Neural cell (in vitro differentiated cells): ENCODE measurements around the gene KRAS. TPM values are rescaled to one million over a fixed set of nuclear protein-coding genes. Genes with fewer than 3 reads are reported as not detected.
A peak's percentile ranks its signal among the peaks of the same experiment; 100 is the strongest.

Source experiments
- H2AFZ ChIP-seq: fragments of 200-600, 300-800 bp; sonication (generic), shearing (Covaris generic); 2 replicates; pipeline ENCODE4 v1.6.0; 2014; ENCODE audit warnings: low read depth, mild to moderate bottlenecking, antibody characterized with exemption, low read length, moderate library complexity
- H3F3A ChIP-seq: fragments of 200-600 bp; shearing (Covaris generic); 2 replicates; pipeline ENCODE4 v1.6.1; 2016; ENCODE audit warnings: mild to moderate bottlenecking, moderate library complexity, mixed read lengths, antibody characterized with exemption, low read length; ENCODE audit not compliant: insufficient read depth, poor library complexity, severe bottlenecking
- H3K27ac ChIP-seq: fragments of 200-600, 300-800 bp; sonication (generic), shearing (Covaris generic); 2 replicates; pipeline ENCODE4 v1.5.1; 2014; ENCODE audit warnings: mild to moderate bottlenecking, low read length, moderate library complexity
- H3K27me3 ChIP-seq: fragments of 300-800, 200-600 bp; sonication (generic), shearing (Covaris generic); 2 replicates; pipeline ENCODE4 v1.6.0; 2014; ENCODE audit warnings: mild to moderate bottlenecking, low read depth, low read length, moderate library complexity; ENCODE audit not compliant: insufficient read depth
- H3K36me3 ChIP-seq: fragments of 300-800, 200-600 bp; sonication (generic), shearing (Covaris generic); 2 replicates; pipeline ENCODE4 v1.5.1; 2014; ENCODE audit warnings: mild to moderate bottlenecking, antibody characterized with exemption, low read length, moderate library complexity; ENCODE audit not compliant: insufficient read depth
- H3K4me2 ChIP-seq: fragments of 300-800, 200-600 bp; sonication (generic), shearing (Covaris generic); 2 replicates; pipeline ENCODE4 v1.6.0; 2014; ENCODE audit warnings: mild to moderate bottlenecking, low read length
- H3K4me3 ChIP-seq: fragments of 300-800, 200-600 bp; sonication (generic), shearing (Covaris generic); 2 replicates; pipeline ENCODE4 v1.5.1; 2014; ENCODE audit warnings: mild to moderate bottlenecking, low read length, moderate library complexity
- H3K79me2 ChIP-seq: fragments of 200-600 bp; shearing (Covaris generic); replicated peaks from 2 replicates; pipeline ENCODE4 v1.6.0; 2014; ENCODE audit warnings: mild to moderate bottlenecking, low read length, moderate library complexity; ENCODE audit not compliant: insufficient read depth
- H3K9ac ChIP-seq: fragments of 300-800, 200-600 bp; sonication (generic), shearing (Covaris generic); 2 replicates; pipeline ENCODE4 v1.6.1; 2016; ENCODE audit warnings: mild to moderate bottlenecking, low read length, mixed read lengths
- H3K9me2 ChIP-seq: fragments of 200-600 bp; shearing (Covaris generic); 2 replicates; pipeline ENCODE4 v1.6.1; 2016; ENCODE audit warnings: mild to moderate bottlenecking, low read length, mixed read lengths; ENCODE audit not compliant: insufficient read depth
- H3K9me3 ChIP-seq: fragments of 200-600, 300-800 bp; sonication (generic), shearing (Covaris generic); 2 replicates; pipeline ENCODE4 v1.6.1; 2016; ENCODE audit warnings: mild to moderate bottlenecking, mixed run types, low read length, moderate library complexity, mixed read lengths
- H4K20me1 ChIP-seq: fragments of 200-600 bp; shearing (Covaris generic); 2 replicates; pipeline ENCODE4 v1.6.1; 2016; ENCODE audit warnings: mild to moderate bottlenecking, mixed run types; ENCODE audit not compliant: insufficient read depth
- CTCF ChIP-seq: fragments of 450-650 bp; IDR thresholded peaks from 2 replicates; pipeline ENCODE4 v1.5.1; 2014; ENCODE audit warnings: antibody characterized with exemption, mild to moderate bottlenecking, moderate library complexity; ENCODE audit not compliant: poor library complexity, severe bottlenecking
- EP300 ChIP-seq: fragments of 450-650 bp; conservative IDR thresholded peaks from 2 replicates; pipeline ENCODE4 v1.6.1; 2014; ENCODE audit warnings: antibody characterized with exemption, mild to moderate bottlenecking, moderate library complexity; ENCODE audit not compliant: poor library complexity, severe bottlenecking
- EZH2 ChIP-seq: fragments of 200-600, 300-800 bp; shearing (Covaris generic), sonication (generic); IDR thresholded peaks from 2 replicates; pipeline ENCODE4 v1.6.1; 2014; ENCODE audit warnings: antibody characterized with exemption, low read length, borderline replicate concordance, mild to moderate bottlenecking; ENCODE audit not compliant: insufficient read depth, poor library complexity, severe bottlenecking
- MXI1 ChIP-seq: fragments of 450-650 bp; conservative IDR thresholded peaks from 2 replicates; pipeline ENCODE4 v1.6.1; 2014; ENCODE audit warnings: antibody characterized with exemption, mild to moderate bottlenecking; ENCODE audit not compliant: poor library complexity, severe bottlenecking
- POLR2AphosphoS5 ChIP-seq: IDR thresholded peaks from 2 replicates; pipeline ENCODE4 v1.6.1; 2012
- RAD21 ChIP-seq: fragments of 450-650 bp; conservative IDR thresholded peaks from 2 replicates; pipeline ENCODE4 v1.6.1; 2014; ENCODE audit warnings: antibody characterized with exemption, mild to moderate bottlenecking, moderate library complexity
- REST ChIP-seq: IDR thresholded peaks from 2 replicates; pipeline ENCODE4 v1.6.1; 2012; ENCODE audit warnings: borderline replicate concordance
- SMC3 ChIP-seq: fragments of 450-650 bp; conservative IDR thresholded peaks from 2 replicates; pipeline ENCODE4 v1.6.1; 2014; ENCODE audit warnings: antibody characterized with exemption, mild to moderate bottlenecking, moderate library complexity; ENCODE audit not compliant: poor library complexity
- TAF1 ChIP-seq: IDR thresholded peaks from 2 replicates; pipeline ENCODE4 v1.6.1; 2012; ENCODE audit warnings: low read depth
- polyA plus RNA-seq: library from polyadenylated mRNA; depleted of rRNA; stranded (reverse); fragments of >200 nt; gene quantifications from 2 replicates; pipeline ENCODE4 v1.2.3, GENCODE V29; 2014

KRAS gene
- polyA plus RNA-seq, 1 donor from 2014 or later: 34.7 TPM

DNA sequence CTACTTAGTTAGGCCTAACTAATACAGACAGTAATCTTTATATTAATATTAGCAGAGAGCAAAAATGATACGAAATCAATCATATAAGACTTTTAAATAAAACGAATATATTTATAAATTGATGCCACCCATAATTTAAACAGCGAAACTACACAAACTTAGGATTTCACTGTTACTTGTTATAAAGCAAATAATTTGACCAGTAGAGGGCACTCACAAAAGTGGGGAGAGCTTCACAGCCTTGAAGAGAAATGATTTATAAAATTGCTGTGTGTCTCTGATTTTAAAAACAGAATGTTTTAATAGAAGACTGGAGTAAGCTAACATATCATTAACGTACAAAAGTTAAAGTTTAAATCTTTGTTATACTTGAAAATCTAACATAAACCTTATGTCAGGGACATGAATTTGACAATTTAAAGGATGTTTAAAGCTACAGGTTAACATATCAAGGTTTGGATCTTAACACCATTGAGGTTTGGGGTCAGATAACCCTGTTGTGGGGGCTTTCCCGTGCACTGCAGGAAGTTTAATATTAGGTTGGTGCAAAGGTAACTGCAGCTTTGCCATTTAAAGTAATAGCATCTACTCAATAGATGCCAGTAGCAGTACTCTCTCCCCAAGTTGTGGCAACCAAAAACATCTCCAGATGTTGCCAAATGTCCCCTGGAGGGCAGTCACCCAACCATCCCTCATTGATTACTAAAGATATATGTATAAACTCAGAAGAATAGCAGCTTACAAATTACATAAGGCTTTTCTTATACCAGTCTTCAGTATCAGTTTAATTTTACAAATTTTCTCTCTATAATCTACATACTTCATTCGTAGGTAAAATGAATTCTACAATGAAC is 9.3 kb downstream of the KRAS start (continued):
- TF ChIP-seq EP300: no peak
- TF ChIP-seq RAD21: peak; percentile 65

GRCh38 chr12:25236626-25237025 is 14.1 kb downstream of the KRAS start:
- Histone ChIP-seq H3K36me3 (no peaks in the 10 kb centered on the region), H3F3A (no peaks in the 10 kb centered on the region), H3K4me2 (no peak overlapping the region), H3K9ac (no peak overlapping the region), H3K9me3 (no peaks in the 10 kb centered on the region), H3K27ac (no peak overlapping the region), H3K27me3 (no peaks in the 10 kb centered on the region), H2AFZ (no peak overlapping the region), H3K4me3 (no peak overlapping the region), H4K20me1 (peaks cover 2% of the 10 kb centered on the region), H3K79me2 (no peaks in the 10 kb centered on the region), H3K9me2 (no peaks in the 10 kb centered on the region)
- TF ChIP-seq RAD21: no peak
- TF ChIP-seq EZH2: no peak
- TF ChIP-seq SMC3: no peak
- no peak for TF ChIP-seq EP300
- no peak for TF ChIP-seq MXI1
- no peak for TF ChIP-seq CTCF
- no peak for TF ChIP-seq TAF1
- no peak for TF ChIP-seq REST
- TF ChIP-seq POLR2AphosphoS5: no peak

DNA sequence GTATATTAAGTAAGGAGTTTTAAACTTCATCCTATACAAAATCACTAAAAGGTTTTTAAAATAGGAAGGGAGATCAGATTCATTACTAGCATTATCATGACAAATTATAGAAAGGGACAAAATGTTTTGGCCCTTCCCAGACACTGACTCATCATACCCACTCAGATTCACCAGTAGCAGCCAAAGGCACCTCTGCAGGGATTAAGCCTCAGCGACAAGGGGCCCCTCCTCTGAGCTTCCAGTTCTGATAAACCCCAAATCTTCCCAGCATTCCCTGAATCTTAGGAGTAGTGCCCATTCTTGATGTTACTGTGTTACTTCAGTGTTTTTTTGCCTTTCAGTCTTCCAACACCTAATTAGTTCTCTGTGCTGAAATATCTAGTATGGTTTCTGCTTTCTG is 14.5 kb downstream of the KRAS start:
- Histone ChIP-seq H3K4me3 (no peak overlapping the region), H4K20me1 (no peaks in the 10 kb centered on the region), H3K79me2 (no peaks in the 10 kb centered on the region), H3K9me2 (no peaks in the 10 kb centered on the region), H3K4me2 (no peak overlapping the region), H3K9me3 (no peaks in the 10 kb centered on the region), H2AFZ (no peak overlapping the region), H3K9ac (no peak overlapping the region), H3K27ac (no peak overlapping the region), H3K27me3 (no peaks in the 10 kb centered on the region), H3F3A (no peaks in the 10 kb centered on the region), H3K36me3 (no peaks in the 10 kb centered on the region)
- TF ChIP-seq CTCF (no peak), EP300 (no peak), EZH2 (no peak), MXI1 (no peak), RAD21 (no peak), POLR2AphosphoS5 (no peak), TAF1 (no peak), REST (no peak), SMC3 (no peak)
